ENCODE measurements around the gene GRIA3.

DNA sequence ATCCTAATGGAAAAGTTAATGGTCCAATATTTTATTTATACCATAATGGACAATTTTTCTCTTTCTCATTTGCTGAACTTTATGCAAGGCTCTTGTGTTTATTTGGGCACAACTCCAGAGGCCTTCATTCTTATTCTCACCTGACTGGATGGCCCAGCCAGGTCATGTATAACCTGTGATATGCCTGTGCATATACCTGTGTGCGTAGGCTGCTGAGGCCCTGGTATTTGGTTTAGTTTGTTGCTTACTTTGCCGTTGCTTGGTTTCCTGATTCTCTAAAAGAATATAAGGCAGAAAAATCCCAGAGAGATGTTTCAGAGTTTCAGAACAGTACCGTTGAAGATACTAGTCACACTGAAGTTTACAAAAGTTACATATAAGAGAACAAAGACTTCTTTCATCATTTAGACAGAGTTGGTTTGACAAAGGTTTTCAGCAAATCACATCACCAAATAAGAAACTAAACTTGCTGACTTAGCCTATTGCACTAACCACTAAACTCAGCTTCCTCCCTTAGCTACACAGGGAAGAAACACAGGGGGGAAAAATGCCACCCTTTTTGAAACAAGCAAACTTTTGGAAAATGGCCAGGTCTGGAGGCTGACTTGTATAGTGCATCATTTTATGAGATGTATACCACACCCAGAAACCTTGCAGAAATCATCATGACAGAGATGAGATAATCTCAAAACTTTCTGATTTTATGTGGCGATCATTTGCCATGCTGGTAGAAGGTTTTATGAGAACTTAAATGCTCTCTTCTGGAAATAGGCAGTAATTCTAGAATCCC is 248.5 kb downstream of the GRIA3 start:
- TF ChIP-seq, protein P1, sequence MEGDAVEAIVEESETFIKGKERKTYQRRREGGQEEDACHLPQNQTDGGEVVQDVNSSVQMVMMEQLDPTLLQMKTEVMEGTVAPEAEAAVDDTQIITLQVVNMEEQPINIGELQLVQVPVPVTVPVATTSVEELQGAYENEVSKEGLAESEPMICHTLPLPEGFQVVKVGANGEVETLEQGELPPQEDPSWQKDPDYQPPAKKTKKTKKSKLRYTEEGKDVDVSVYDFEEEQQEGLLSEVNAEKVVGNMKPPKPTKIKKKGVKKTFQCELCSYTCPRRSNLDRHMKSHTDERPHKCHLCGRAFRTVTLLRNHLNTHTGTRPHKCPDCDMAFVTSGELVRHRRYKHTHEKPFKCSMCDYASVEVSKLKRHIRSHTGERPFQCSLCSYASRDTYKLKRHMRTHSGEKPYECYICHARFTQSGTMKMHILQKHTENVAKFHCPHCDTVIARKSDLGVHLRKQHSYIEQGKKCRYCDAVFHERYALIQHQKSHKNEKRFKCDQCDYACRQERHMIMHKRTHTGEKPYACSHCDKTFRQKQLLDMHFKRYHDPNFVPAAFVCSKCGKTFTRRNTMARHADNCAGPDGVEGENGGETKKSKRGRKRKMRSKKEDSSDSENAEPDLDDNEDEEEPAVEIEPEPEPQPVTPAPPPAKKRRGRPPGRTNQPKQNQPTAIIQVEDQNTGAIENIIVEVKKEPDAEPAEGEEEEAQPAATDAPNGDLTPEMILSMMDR (IDR thresholded peaks at IDR 0.05): no peak
- no peak for TF ChIP-seq EP300 (IDR thresholded peaks at IDR 0.05)
